Astrocyte of the cerebellum (primary cell): ENCODE results near the gene C12orf75.

Source experiments
- DNase-seq: peaks from one replicate; pipeline ENCODE4 v3.0.0-alpha.2; 2011; ENCODE audit warnings: low read depth
- H3K4me3 ChIP-seq: 2 replicates; pipeline ENCODE4 v1.5.1; 2011; ENCODE audit warnings: mild to moderate bottlenecking, low read depth, low read length, moderate library complexity
- in situ Hi-C: cut with HindIII; loops from 2 replicates; pipeline ENCODE4 v1.10.0; 2017; ENCODE audit warnings: low sequenced_read_pairs
- TF ChIP-seq, protein P1 (sequence below): IDR thresholded peaks from 2 replicates; pipeline ENCODE4 v1.5.1; 2012; ENCODE audit warnings: low read length, low read depth, moderate library complexity, mild to moderate bottlenecking; ENCODE audit errors: missing control alignments

C12orf75 gene

DNA sequence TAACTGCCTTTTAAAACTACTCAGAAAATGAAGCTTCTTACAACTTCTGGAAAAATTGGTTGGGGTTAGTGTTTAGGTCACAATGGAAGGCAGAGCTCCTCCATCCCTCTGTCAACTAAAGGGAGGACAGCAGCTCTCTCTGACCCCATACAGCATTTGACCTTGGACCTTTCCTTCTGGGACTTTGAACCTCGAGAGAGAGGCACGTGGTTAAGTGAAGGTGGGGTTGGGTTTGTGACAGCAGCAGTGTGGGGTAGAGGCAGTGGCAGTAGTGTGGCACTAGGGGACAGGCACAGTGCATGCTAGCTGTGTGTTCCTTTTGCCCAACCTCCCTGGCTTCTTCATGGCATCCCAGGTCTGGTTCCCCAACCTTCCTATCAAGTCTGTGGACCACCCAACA, 9.4 kb upstream of the C12orf75 start:
- TF ChIP-seq, protein P1, sequence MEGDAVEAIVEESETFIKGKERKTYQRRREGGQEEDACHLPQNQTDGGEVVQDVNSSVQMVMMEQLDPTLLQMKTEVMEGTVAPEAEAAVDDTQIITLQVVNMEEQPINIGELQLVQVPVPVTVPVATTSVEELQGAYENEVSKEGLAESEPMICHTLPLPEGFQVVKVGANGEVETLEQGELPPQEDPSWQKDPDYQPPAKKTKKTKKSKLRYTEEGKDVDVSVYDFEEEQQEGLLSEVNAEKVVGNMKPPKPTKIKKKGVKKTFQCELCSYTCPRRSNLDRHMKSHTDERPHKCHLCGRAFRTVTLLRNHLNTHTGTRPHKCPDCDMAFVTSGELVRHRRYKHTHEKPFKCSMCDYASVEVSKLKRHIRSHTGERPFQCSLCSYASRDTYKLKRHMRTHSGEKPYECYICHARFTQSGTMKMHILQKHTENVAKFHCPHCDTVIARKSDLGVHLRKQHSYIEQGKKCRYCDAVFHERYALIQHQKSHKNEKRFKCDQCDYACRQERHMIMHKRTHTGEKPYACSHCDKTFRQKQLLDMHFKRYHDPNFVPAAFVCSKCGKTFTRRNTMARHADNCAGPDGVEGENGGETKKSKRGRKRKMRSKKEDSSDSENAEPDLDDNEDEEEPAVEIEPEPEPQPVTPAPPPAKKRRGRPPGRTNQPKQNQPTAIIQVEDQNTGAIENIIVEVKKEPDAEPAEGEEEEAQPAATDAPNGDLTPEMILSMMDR, result no peak
- DNase-seq, result no peak
- in situ Hi-C loops, result no loop called here

GRCh38 chr12:105322070-105322469, 8.4 kb upstream of the C12orf75 start:
- no peak for DNase-seq
- TF ChIP-seq, protein P1, result no peak

More for the DNA sequence above, 9.4 kb upstream of the C12orf75 start:
- no peak overlapping the region for H3K4me3 ChIP-seq

DNA sequence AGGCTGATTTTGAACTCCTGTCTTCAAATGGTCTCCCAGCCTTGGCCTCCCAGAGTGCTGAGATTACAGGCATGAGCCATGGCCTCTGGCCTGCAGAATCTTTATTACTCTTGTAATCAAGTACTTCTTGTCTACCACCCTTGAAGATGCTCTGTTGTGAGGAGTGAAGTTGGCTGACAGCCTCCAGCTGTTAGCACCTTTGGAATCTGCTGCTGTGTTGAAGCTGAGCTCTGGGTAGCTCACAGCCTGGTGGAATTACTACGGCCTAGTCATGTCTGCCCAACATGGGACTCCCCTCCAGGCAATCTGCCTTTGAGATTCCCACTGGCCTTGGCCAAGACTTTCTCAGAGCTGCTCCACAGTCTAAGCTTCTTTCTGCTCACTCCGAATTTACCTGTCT, 5.8 kb upstream of the C12orf75 start:
- DNase-seq, result no peak
- no peak overlapping the region for H3K4me3 ChIP-seq
- TF ChIP-seq, protein P1, result no peak
- in situ Hi-C loops, result no loop called here

More at GRCh38 chr12:105322070-105322469, 8.4 kb upstream of the C12orf75 start:
- no peak overlapping the region for H3K4me3 ChIP-seq
- in situ Hi-C loops, result no loop called here

GRCh38 chr12:105325117-105325516, 5.4 kb upstream of the C12orf75 start:
- in situ Hi-C loops, result no loop called here

DNA sequence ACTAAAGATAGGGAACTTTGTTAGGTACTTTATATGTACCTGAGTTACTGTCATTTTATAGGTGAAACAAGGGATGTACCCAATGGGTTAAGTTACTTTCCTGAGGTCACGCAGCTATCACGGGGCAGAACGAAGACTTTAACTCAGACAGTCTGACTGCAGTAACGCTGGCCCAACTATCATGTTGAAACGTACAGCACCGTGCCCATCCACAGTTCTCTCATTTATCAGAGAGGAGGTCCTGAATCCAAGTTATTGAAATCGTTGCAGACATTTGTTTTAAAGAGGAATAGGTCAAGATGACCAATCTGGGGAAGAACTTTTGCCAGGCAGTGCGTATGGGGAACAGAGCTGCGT, 587 bp upstream of the C12orf75 start:
- H3K4me3 ChIP-seq, result peak overlapping the region; percentile 74
- TF ChIP-seq, protein P1, result no peak
- DNase-seq, result no peak
- in situ Hi-C loops, result no loop called here

More at GRCh38 chr12:105325117-105325516, 5.4 kb upstream of the C12orf75 start:
- no peak for DNase-seq
- no peak overlapping the region for H3K4me3 ChIP-seq
- TF ChIP-seq, protein P1, result no peak

DNA sequence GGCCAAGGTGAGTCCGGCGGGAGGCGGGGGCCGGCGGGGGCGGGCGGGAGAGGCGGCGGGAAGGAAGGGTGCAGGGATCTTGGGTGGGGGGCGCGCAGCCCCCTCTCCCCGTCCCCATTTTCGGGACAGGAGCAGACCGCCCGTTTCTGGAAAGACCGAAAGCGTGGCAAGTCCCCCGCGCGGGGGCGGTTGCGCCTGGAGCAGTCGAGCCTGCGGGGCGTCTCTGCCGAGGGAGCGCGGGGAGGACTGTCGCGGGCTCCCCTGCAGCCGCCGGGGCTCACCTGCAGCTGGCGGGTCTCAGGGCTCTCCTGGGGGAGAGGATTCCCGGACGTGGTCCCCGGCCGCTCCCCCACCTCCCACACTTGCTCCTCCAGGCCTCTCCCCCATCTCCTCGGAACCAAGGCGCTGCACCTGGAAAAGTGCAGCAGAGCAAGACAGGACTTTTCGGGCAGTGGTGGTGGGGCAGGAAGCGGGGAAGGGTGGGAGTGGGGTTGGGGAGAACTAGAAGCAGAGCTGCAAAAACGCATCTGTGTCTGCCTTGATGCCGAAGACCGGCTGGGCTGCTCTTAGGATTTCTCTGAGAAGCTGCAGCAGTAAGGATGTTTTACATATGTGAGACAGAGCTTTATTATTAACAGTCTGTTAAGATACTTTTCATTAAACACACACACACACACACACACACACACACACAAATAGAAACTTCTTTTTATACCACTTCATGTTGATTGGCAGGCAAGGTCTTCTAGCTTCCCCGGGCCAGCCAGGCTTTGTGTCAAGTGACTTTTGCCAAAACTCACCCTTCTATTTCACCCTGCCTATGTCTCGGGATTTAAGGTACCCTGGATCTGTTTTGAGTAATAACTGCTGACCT, 677 bp downstream of the C12orf75 start:
- in situ Hi-C loops, result no loop called here
- DNase-seq, result no peak
- H3K4me3 ChIP-seq, result peak overlapping the region; percentile 74
- TF ChIP-seq, protein P1, result no peak
